ENCODE data around the gene CSNK1E.

CSNK1E gene

DNA sequence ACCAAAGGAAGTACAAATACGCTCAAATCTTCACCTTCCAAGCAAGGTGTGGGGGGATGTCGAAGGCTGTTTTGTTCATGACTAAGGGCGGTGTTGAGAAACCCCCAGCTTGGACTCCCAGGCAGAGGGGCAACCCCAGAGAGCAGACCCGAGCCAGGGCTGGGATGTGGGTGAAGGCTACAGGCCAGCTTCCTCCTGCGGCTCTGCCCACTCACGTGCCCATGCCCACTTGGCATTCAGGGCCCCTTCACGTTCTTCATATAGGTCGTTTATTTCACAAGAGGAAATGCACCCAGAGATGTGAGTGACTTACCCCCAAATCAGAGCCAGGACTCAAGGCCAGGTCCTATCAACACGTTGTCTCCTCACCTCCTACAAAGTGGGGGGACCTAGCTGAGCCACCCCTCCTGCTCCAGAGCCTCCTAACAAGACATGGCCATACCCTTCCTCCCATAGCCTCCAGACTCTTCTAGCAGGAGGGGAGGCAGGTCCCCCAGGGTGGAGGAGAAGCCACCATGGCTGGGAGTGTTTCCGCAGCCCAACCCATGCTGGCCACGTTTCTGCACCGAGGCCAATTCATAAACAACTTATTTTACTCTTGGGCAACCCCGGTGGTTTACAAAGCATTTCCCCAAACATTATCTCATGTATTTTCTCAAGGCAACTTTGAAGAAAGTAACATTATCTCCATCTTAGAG is 66.4 kb downstream of the CSNK1E start:
- Histone ChIP-seq H3K4me3 (ENCODE audit: insufficient read length, low read depth) (no peak overlapping the region), H3K9ac (ENCODE audit: insufficient read length, low read depth) (no peak overlapping the region), H3K4me1 (ENCODE audit: insufficient read depth, insufficient read length) (no peaks in the 10 kb centered on the region), H3K27me3 (ENCODE audit: insufficient read depth, insufficient read length) (no peaks in the 10 kb centered on the region), H3K36me3 (ENCODE audit: insufficient read depth, insufficient read length, low read length) (peaks cover 36% of the 10 kb centered on the region), H3K9me3 (ENCODE audit: insufficient read depth, low read length) (no peaks in the 10 kb centered on the region)
- DNase-seq (ENCODE audit: low read depth, low spot score): no peak
- TF ChIP-seq YY1 (IDR thresholded peaks at IDR 0.05; ENCODE audit: insufficient read depth, insufficient read length) (no peak), SUZ12 (IDR thresholded peaks at IDR 0.05; ENCODE audit: extremely low read depth, insufficient read depth, insufficient read length) (no peak), ZNF274 (IDR thresholded peaks at IDR 0.05; ENCODE audit: low read depth, low read length) (no peak)

DNA sequence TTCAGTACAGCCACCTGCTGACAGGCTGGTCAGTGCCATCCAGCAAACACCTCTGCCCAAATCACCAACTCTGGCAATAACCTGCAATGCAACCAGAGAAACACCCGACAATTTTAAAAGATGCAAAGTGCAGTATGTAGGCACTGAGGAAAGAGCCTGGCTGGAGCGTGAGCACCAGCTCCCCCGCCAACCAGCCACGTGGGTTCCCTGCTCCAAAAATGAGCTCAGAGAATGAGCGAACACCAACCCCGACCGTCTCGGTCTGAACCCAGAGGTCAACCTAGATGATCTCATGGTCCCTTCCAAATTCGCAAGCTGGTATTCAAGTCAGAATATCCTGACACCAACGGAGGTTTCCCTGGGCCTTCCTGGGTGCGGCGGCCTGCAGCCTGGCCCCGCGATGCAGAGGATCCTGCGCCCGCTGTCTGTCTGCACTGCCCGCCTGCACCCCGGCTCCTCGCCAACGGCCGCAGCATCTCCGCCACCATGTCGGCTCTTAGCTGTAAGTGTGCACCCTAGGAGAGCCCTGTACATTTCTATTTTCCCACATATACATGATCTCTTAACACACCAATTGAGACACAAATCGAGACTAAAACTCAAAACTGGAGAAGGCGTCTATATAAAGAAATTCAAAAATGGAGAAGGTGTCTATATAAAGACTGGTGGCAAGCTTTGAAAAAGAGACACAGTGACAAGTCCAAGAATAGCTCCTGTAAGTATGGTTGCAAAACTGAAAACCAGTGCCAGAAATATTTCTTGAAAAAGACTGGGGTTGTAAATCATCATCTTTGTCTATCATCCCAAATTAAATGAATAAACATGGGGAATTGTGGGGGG is 67.2 kb downstream of the CSNK1E start:
- no peak for TF ChIP-seq YY1 (IDR thresholded peaks at IDR 0.05; ENCODE audit: insufficient read depth, insufficient read length)
- no peak for TF ChIP-seq SUZ12 (IDR thresholded peaks at IDR 0.05; ENCODE audit: extremely low read depth, insufficient read depth, insufficient read length)
- no peak for TF ChIP-seq ZNF274 (IDR thresholded peaks at IDR 0.05; ENCODE audit: low read depth, low read length)
- Histone ChIP-seq H3K9me3 (ENCODE audit: insufficient read depth, low read length) (no peaks in the 10 kb centered on the region), H3K4me1 (ENCODE audit: insufficient read depth, insufficient read length) (no peaks in the 10 kb centered on the region), H3K36me3 (ENCODE audit: insufficient read depth, insufficient read length, low read length) (peaks cover 40% of the 10 kb centered on the region), H3K9ac (ENCODE audit: insufficient read length, low read depth) (no peak overlapping the region), H3K27me3 (ENCODE audit: insufficient read depth, insufficient read length) (no peaks in the 10 kb centered on the region), H3K4me3 (ENCODE audit: insufficient read length, low read depth) (no peak overlapping the region)
- DNase-seq (ENCODE audit: low read depth, low spot score): no peak

GRCh38 chr22:38249301-38249700 is 67.9 kb downstream of the CSNK1E start:
- H3K27me3 ChIP-seq (ENCODE audit: insufficient read depth, insufficient read length): no peaks in the 10 kb centered on the region
- H3K9ac ChIP-seq (ENCODE audit: insufficient read length, low read depth): no peak overlapping the region
- no peak for DNase-seq (ENCODE audit: low read depth, low spot score)
- H3K4me3 ChIP-seq (ENCODE audit: insufficient read length, low read depth): no peak overlapping the region
- no peaks in the 10 kb centered on the region for H3K4me1 ChIP-seq (ENCODE audit: insufficient read depth, insufficient read length)
- no peaks in the 10 kb centered on the region for H3K9me3 ChIP-seq (ENCODE audit: insufficient read depth, low read length)
- no peak for TF ChIP-seq SUZ12 (IDR thresholded peaks at IDR 0.05; ENCODE audit: extremely low read depth, insufficient read depth, insufficient read length)
- H3K36me3 ChIP-seq (ENCODE audit: insufficient read depth, insufficient read length, low read length): peaks cover 45% of the 10 kb centered on the region

DNA sequence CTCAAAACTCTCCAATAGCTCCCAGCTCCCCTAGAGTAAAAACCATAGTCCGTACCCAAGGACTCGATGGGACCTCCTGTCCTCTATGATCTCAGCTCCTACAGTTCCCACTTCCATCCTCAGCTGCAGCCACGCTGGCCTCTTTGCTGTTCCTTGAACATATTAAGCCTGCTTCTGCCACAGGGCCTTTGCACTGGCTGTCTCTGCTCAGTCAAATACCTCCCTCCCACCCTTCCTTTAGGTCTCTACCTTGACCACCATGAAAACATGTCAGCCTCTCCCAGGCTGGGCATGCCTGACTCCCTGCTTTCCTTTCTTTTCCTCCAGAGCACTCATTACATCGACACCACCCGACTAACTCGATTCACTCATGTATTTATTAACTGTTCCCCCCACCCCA is 69.0 kb downstream of the CSNK1E start:
- DNase-seq (ENCODE audit: low read depth, low spot score): no peak
- H3K9me3 ChIP-seq (ENCODE audit: insufficient read depth, low read length): no peaks in the 10 kb centered on the region
- TF ChIP-seq YY1 (IDR thresholded peaks at IDR 0.05; ENCODE audit: insufficient read depth, insufficient read length): no peak
- TF ChIP-seq ZNF274 (IDR thresholded peaks at IDR 0.05; ENCODE audit: low read depth, low read length): no peak
- no peak for TF ChIP-seq SUZ12 (IDR thresholded peaks at IDR 0.05; ENCODE audit: extremely low read depth, insufficient read depth, insufficient read length)
- H3K36me3 ChIP-seq (ENCODE audit: insufficient read depth, insufficient read length, low read length): peaks cover 54% of the 10 kb centered on the region
- no peaks in the 10 kb centered on the region for H3K27me3 ChIP-seq (ENCODE audit: insufficient read depth, insufficient read length)
- peaks cover 2% of the 10 kb centered on the region for H3K4me1 ChIP-seq (ENCODE audit: insufficient read depth, insufficient read length)
- H3K4me3 ChIP-seq (ENCODE audit: insufficient read length, low read depth): no peak overlapping the region
- H3K9ac ChIP-seq (ENCODE audit: insufficient read length, low read depth): no peak overlapping the region

DNA sequence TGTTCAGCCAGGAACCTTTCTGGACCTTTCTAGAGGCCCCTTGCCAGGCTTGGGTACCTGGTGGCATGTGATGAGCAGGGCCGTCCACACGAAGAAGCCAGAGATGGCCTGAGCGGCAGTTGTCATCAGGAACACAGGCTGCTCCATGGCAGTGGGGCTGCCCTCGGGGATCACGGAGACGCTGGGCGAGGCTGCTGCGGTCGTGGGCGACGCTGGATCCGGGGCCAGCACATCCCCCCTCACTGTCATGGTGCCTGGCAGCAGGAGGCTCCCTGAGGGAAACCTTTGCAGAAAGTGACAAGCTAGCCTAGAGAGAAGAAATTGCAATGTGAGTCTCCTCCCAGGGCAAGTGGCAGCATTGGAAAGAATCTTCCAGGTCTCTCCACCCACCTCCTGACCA is 69.5 kb downstream of the CSNK1E start:
- DNase-seq (ENCODE audit: low read depth, low spot score): no peak
- Histone ChIP-seq H3K27me3 (ENCODE audit: insufficient read depth, insufficient read length) (no peaks in the 10 kb centered on the region), H3K9ac (ENCODE audit: insufficient read length, low read depth) (no peak overlapping the region), H3K4me1 (ENCODE audit: insufficient read depth, insufficient read length) (peaks cover 3% of the 10 kb centered on the region), H3K4me3 (ENCODE audit: insufficient read length, low read depth) (no peak overlapping the region), H3K36me3 (ENCODE audit: insufficient read depth, insufficient read length, low read length) (peaks cover 56% of the 10 kb centered on the region), H3K9me3 (ENCODE audit: insufficient read depth, low read length) (no peaks in the 10 kb centered on the region)
- TF ChIP-seq ZNF274 (IDR thresholded peaks at IDR 0.05; ENCODE audit: low read depth, low read length) (no peak), YY1 (IDR thresholded peaks at IDR 0.05; ENCODE audit: insufficient read depth, insufficient read length) (no peak)

DNA sequence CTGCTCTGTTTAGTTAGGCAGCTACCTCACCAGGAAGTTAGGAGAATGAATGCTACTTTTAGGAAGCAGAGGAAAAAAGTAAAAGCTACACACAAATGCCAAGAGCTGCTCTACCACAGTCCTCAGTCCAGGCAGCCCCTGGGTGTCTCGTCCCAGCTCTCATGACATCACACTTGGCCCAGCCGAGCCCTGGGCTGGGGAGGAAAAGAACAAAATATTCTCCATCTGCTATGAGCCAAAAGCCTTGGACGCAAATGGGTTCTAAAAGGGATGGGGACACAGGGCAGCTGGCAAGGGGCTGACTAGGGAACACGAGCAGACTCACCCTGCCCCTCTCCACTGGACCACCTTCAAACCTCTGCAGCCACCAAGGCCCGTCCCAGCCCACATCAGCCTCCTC is 70.5 kb downstream of the CSNK1E start:
- H3K27me3 ChIP-seq (ENCODE audit: insufficient read depth, insufficient read length): no peaks in the 10 kb centered on the region
- H3K9ac ChIP-seq (ENCODE audit: insufficient read length, low read depth): no peak overlapping the region
- TF ChIP-seq SUZ12 (IDR thresholded peaks at IDR 0.05; ENCODE audit: extremely low read depth, insufficient read depth, insufficient read length) (no peak), YY1 (IDR thresholded peaks at IDR 0.05; ENCODE audit: insufficient read depth, insufficient read length) (no peak), ZNF274 (IDR thresholded peaks at IDR 0.05; ENCODE audit: low read depth, low read length) (no peak)
- no peak overlapping the region for H3K4me3 ChIP-seq (ENCODE audit: insufficient read length, low read depth)
- H3K4me1 ChIP-seq (ENCODE audit: insufficient read depth, insufficient read length): peaks cover 3% of the 10 kb centered on the region
- H3K36me3 ChIP-seq (ENCODE audit: insufficient read depth, insufficient read length, low read length): peaks cover 56% of the 10 kb centered on the region
- no peak for DNase-seq (ENCODE audit: low read depth, low spot score)
- H3K9me3 ChIP-seq (ENCODE audit: insufficient read depth, low read length): no peaks in the 10 kb centered on the region

DNA sequence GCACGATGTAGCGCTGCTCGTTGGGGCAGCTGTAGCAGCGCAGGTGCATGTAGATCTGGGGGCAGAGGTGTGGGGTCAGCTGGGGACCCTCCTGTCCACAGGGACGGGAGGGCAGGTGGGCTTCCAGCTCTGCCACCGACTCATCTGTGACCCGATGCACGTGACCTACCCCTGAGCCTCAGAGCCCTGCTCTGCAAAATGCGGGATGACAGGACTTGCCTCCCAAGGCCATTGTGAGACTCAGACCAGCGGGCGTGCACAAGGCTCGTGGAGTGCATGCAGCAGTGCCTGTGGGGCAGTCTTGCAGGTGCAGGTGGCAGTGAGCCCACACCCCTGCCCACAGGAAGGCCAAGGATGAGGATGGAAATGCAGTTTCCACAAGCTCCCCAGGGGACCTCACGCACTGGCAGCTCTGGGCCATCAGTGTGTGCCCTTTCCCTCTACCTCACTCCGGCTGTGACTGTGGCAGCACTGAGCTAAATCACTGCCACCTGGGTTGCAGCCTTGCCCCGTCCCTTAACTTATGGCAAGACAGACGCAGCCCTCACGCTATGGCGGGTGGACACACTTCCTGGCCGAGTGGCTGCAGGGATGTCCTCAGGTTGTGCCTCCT is 71.1 kb downstream of the CSNK1E start:
- Histone ChIP-seq H3K36me3 (ENCODE audit: insufficient read depth, insufficient read length, low read length) (peaks cover 56% of the 10 kb centered on the region), H3K4me3 (ENCODE audit: insufficient read length, low read depth) (no peak overlapping the region), H3K9me3 (ENCODE audit: insufficient read depth, low read length) (no peaks in the 10 kb centered on the region), H3K27me3 (ENCODE audit: insufficient read depth, insufficient read length) (no peaks in the 10 kb centered on the region), H3K4me1 (ENCODE audit: insufficient read depth, insufficient read length) (peaks cover 3% of the 10 kb centered on the region), H3K9ac (ENCODE audit: insufficient read length, low read depth) (no peak overlapping the region)
- no peak for TF ChIP-seq YY1 (IDR thresholded peaks at IDR 0.05; ENCODE audit: insufficient read depth, insufficient read length)
- no peak for TF ChIP-seq ZNF274 (IDR thresholded peaks at IDR 0.05; ENCODE audit: low read depth, low read length)
- DNase-seq (ENCODE audit: low read depth, low spot score): no peak

Data from NT2/D1 (cell line).